Tibial nerve (tissue), 4 donors: ENCODE measurements around the gene RPUSD1. TPM values are rescaled to one million over a fixed set of nuclear protein-coding genes. Genes with fewer than 3 reads are reported as not detected.

Source experiments
- DNase-seq, 2 donors: peaks; one replicate each; pipeline ENCODE4 v3.0.0-alpha.2; 2019; ENCODE audit warnings: low spot score in 2 of 2
- H3K27ac ChIP-seq, 4 donors: fragments of 200-600 bp; sonication (generic) in 3 of 4; one replicate each; pipeline ENCODE4 v1.5.1; 2017 to 2019; ENCODE audit warnings: mild to moderate bottlenecking in 1 of 4
- H3K27me3 ChIP-seq, 2 donors: fragments of 200-600 bp; sonication (generic) in 1 of 2; one replicate each; pipeline versions ENCODE4 v1.5.1 to v1.6.0; 2017 to 2019
- H3K36me3 ChIP-seq, 3 donors: fragments of 200-600 bp; sonication (generic); one replicate each; pipeline ENCODE4 v1.5.1; 2018 to 2019
- H3K4me1 ChIP-seq, 4 donors: fragments of 200-600 bp; sonication (generic) in 3 of 4; one replicate each; pipeline ENCODE4 v1.5.1; 2017 to 2019
- H3K4me3 ChIP-seq, 4 donors: fragments of 200-600 bp; sonication (generic) in 3 of 4; one replicate each; pipeline ENCODE4 v1.5.1; 2017 to 2019; ENCODE audit warnings: mild to moderate bottlenecking in 1 of 4, moderate library complexity in 1 of 4
- H3K9me3 ChIP-seq, 4 donors: fragments of 200-600 bp; sonication (generic) in 3 of 4; one replicate each; pipeline ENCODE4 v1.5.1; 2017 to 2019
- CTCF ChIP-seq, 5 experiments: fragments of 200-600 bp in 3 of 5; fragments of 450-650 bp in 2 of 5; sonication (generic) in 3 of 5; IDR thresholded peaks; one replicate each; pipeline ENCODE4 v1.5.1; 2016 to 2019; ENCODE audit warnings: antibody characterized with exemption in 5 of 5, mild to moderate bottlenecking in 3 of 5, moderate library complexity in 2 of 5
- EP300 ChIP-seq, 2 donors: sonication (generic); formaldehyde crosslinking; IDR thresholded peaks; one replicate each; pipeline ENCODE4 v1.6.1; 2017; ENCODE audit warnings: antibody characterized with exemption in 2 of 2, mild to moderate bottlenecking in 1 of 2
- POLR2A ChIP-seq, 2 donors: fragments of 450-650 bp; IDR thresholded peaks; one replicate each; pipeline ENCODE4 v1.6.1; 2017; ENCODE audit warnings: antibody characterized with exemption in 2 of 2, mild to moderate bottlenecking in 2 of 2, moderate library complexity in 2 of 2
- WGBS, 2 donors: methylation state at CpG; one replicate each; pipeline ENCODE4 v1.1.5; 2018; 5-methylcytosine and 5-hydroxymethylcytosine counted together
- total RNA-seq, 4 donors: library from RNA; depleted of rRNA; stranded (reverse); fragments of >200 nt; gene quantifications; one replicate each; pipeline ENCODE4 v1.1.0, GENCODE V29; 2016

RPUSD1 gene
- total RNA-seq, 4 donors from 2014 or later: 8.5 to 18.3 (median 12.5) TPM

GRCh38 chr16:764848-765487 lies 23.2 kb downstream of the RPUSD1 start:
- Histone ChIP-seq H3K36me3 (no peaks in the 10 kb centered on the region), H3K9me3 (no peaks in the 10 kb centered on the region), H3K4me1 (no peaks in the 10 kb centered on the region), H3K27ac (no peak overlapping the region), H3K27me3 (peaks cover 0 to 21% of the 10 kb centered on the region in 2 donors), H3K4me3 (no peak overlapping the region)
- 77 to 80% methylated on average over 22 to 29 of the region's 38 CpGs for WGBS, 2 donors
- no peak for DNase-seq
- no peak for TF ChIP-seq POLR2A (IDR thresholded peaks at IDR 0.05)
- TF ChIP-seq CTCF (IDR thresholded peaks at IDR 0.05): no peak
- no peak for TF ChIP-seq EP300 (IDR thresholded peaks at IDR 0.05)

GRCh38 chr16:764184-764750 lies 23.9 kb downstream of the RPUSD1 start:
- no peaks in the 10 kb centered on the region for H3K4me1 ChIP-seq
- no peak for DNase-seq
- H3K4me3 ChIP-seq: no peak overlapping the region
- no peaks in the 10 kb centered on the region for H3K9me3 ChIP-seq
- WGBS, 2 donors: 55 to 67% methylated on average over 6 to 13 of the region's 20 CpGs
- no peak overlapping the region for H3K27ac ChIP-seq
- H3K36me3 ChIP-seq: no peaks in the 10 kb centered on the region
- TF ChIP-seq CTCF (IDR thresholded peaks at IDR 0.05) (no peak), POLR2A (IDR thresholded peaks at IDR 0.05) (no peak), EP300 (IDR thresholded peaks at IDR 0.05) (no peak)
- peaks cover 0 to 14% of the 10 kb centered on the region in 2 donors for H3K27me3 ChIP-seq

GRCh38 chr16:763369-764183 lies 24.6 kb downstream of the RPUSD1 start:
- H3K27ac ChIP-seq: no peak overlapping the region
- WGBS, 2 donors: 78 to 84% methylated on average over 19 to 21 of the region's 21 CpGs
- no peak overlapping the region for H3K4me3 ChIP-seq
- DNase-seq: no peak
- H3K27me3 ChIP-seq: peaks cover 0 to 14% of the 10 kb centered on the region in 2 donors
- no peaks in the 10 kb centered on the region for H3K36me3 ChIP-seq
- no peaks in the 10 kb centered on the region for H3K9me3 ChIP-seq
- TF ChIP-seq EP300 (IDR thresholded peaks at IDR 0.05) (no peak), CTCF (IDR thresholded peaks at IDR 0.05) (no peak), POLR2A (IDR thresholded peaks at IDR 0.05) (no peak)
- H3K4me1 ChIP-seq: no peaks in the 10 kb centered on the region

GRCh38 chr16:762595-763268 lies 25.4 kb downstream of the RPUSD1 start:
- TF ChIP-seq CTCF (IDR thresholded peaks at IDR 0.05) (no peak), POLR2A (IDR thresholded peaks at IDR 0.05) (no peak), EP300 (IDR thresholded peaks at IDR 0.05) (no peak)
- H3K27me3 ChIP-seq: peaks cover 0 to 14% of the 10 kb centered on the region in 2 donors

More at GRCh38 chr16:762595-763268, 25.4 kb downstream of the RPUSD1 start:
- H3K9me3 ChIP-seq: no peaks in the 10 kb centered on the region
- H3K4me1 ChIP-seq: no peaks in the 10 kb centered on the region
- H3K4me3 ChIP-seq: no peak overlapping the region
- WGBS, 2 donors: 48 to 65% methylated on average over 8 to 12 of the region's 17 CpGs
- H3K36me3 ChIP-seq: no peaks in the 10 kb centered on the region
- DNase-seq: no peak
- H3K27ac ChIP-seq: no peak overlapping the region
